HG02610 (cell line): Measurements from ENCODE around the gene NACC2.

Experiments used
- ATAC-seq: cut with Tn5 transposase; IDR thresholded peaks from one replicate; pipeline ENCODE4 v1.9.1; 2021; ENCODE audit warnings: mild to moderate bottlenecking, moderate library complexity; ENCODE audit not compliant: unreplicated experiment

NACC2 gene

DNA sequence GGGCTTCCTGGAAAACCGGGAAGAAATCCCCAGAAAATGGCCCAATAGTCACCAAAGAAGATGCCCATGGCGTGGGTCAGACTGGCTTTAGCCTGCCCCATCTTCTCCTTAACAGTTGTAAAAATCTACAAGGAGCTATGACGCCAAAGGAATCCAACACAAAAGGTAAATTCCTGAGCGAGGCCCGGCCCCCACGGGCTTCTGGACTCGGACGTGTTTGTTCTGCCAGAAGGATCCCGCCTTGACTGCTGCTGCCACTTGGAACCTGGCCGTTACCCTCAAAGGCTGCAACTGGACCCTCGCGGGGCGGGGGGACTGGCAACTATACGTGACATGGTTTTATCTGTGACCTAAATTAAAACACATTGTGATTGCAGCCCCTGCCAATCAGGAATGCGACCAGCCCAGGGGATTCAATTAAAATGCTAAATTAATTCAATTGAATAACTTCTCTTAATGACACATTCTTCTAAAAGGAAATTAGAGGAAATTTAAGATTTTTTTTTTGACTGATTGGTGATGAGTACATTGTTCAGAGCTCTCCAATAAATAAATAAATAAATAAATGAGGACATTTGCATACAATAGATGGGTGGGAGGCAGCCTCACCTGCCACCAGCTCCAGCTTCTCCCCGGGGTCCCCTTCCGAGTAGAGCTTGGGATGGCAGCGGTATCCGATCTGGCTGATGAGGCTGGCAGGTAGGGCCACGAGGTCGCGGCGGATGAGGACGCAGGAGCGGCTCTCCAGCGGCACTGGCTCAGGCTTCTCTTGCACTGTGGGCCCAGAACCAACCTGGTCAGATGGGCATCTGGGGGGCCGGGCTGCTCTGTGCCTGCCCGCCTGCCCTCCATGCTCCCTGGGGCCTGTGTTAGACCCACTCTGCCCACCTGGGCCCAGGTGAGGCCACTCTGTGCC, 79.2 kb downstream of the NACC2 start:
- ATAC-seq, result no peak

DNA sequence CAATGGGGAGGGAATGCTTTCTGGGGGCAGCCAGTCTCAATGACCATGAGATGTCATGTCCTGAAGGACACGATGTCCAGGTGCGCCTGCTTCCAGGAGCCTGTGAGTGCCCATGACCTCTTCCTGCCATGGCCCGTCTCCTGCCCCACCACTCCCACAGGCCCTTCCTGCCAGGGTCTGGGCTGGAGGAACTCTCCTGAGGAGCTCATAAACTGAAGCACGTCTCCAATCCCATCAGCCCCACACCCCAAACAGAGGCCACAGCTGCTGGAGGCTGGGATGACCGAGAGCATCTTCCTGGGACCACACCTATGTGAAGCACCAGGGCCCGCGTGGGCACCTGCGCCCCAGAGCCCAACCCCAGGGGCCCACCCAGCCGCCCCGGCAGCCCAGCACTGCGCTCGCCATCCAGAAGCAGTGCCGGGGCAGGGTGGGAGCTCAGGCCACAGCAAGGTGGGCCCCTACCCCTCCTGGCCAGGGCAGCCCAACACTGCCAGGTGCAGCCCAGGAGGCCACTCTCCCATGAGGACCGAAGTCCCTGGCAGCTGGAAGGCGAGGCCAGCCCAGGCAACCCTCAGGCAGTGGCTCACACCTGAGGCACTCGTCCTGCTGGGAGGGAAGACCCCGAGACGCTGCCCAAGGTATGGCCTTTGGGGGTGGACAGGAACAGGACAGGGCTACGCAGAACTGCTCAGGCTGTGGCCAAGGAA, 80.0 kb downstream of the NACC2 start:
- no peak for ATAC-seq

DNA sequence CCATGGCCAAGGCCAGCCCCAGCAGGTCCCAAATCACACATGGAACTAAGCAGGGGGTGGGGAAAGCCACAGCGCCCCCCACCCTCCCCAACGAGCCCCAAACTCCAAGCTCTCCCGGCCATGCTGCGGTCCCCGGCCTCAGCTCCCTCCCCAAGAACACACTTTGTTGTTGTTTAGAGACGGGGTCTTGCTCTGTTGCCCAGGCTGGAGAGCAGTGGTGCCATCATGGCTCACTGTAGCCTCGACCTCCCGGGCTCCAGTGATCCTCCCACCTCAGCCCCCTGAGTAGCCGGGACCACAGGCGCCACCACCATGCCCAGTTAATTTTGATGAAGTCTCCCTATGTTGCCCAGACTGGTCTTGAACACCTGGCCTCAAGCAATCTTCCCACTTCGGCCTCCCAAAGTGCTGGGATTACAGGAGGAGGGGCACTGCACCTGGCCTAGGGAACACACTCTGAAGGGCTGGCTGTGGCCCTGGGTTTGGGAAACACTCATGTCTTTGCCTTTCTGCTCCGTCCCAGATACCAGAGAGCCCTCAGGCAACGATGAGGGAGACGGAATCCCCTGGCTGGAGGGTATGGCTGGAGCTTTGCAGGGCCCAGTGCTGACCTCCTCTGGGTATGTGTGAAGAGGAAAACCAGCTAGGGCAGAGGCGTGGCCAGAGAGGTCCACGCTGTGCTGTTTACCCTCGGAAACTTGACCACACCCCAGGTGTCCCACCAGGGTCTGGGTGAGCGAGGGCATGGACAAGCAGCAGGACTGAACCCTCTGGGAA, 80.8 kb downstream of the NACC2 start:
- no peak for ATAC-seq

DNA sequence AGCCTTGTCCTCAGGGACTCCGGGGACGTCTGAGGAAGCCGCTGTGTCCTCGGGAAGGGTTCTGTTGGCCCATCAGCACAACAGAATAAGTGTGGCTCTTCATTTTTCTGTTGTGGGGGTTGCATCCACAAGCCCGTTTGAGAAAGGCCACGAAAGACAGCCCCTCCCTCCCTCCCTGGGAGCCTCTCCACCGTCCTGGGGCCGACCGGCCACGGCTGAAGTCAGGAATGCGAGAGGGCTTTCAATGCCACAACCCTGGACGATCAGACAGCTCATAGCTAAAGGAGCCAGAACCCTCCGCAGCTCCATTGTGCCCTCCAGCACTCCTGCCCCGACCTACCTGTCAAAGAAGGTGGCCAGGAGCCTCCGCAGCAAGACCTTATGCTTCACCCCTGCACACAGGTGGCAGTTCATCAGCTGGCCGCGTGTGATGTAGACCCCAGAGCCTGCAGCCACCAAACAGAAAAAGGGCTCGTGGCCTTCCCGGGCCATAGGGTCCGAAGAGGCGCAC, 81.5 kb downstream of the NACC2 start:
- ATAC-seq, result no peak

DNA sequence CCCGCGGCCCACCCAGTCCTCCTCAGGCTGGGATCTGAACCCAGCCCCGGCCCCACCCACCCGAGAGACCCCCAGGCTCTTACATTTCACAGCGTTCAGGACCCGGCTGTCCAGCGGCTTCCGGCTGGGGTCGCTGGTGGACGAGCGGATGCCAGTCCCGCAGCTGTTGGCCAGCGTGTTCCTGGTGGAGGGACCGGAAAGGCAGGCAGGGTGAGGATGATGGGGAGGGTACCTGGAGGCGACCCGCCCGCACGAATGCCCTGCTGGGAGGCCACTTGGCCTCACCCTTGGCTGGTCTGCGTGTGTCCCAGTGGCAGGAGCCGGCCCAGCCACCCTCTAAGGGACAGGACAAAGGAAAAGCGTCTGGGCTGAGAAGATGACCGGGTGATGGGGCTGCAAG, 82.0 kb downstream of the NACC2 start:
- ATAC-seq, result no peak

DNA sequence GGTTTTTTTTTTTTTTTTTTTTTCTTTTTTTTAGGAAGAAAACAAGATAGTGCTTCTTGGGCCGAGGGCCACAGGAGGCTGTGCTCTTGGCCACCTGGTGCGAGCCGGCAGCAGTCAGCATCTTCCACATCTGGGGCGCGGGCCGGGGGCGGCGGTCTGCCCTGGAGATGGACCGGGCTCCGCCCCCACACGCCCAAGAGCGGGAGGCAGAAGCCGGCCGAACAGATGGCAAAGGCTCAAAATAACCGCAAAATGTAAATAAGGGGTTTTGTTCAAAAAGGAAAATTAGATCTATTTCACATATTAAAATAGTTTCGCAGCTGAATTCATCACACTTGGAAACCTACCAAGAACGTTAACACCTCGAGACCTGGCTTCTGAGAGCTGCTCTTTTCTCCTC, 82.4 kb downstream of the NACC2 start:
- no peak for ATAC-seq

DNA sequence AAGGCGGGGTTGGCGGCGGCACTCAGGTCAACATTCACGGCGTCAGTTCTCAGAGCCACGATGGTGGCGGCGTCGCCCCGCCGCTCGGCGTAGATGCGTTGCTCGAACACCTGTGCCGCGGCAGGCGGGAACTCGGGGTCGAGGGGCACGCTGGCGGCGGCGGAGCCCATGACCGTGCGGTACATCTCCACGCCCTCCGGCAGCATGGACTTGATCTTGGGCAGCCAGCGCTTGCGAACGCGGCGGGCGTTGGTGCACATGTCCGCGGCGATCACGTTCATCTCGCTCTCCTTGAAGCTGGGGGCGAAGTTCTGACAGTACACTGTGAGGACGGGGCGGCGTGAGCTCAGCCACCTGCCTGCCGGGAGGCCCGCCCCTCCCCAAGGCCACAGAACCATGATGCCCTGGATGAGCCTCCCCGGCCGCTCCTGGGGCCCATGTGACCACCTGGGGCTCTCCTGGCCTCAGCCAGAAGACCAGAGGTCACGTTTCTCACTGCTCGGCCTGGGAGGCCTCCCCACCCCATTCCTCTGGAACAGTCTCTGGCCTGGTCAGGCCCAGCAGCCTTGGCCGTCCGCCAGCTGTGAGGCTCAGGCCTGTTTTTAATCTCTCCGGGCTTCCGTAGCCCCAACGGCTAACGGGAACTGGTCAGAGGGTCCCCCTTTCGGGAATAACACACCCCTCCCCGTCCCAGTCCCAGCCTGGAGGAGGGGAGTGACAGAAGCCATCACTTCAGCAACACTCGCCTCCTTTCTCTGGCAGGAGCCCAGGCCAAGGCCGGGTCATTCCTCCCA, 83.2 kb downstream of the NACC2 start:
- no peak for ATAC-seq

DNA sequence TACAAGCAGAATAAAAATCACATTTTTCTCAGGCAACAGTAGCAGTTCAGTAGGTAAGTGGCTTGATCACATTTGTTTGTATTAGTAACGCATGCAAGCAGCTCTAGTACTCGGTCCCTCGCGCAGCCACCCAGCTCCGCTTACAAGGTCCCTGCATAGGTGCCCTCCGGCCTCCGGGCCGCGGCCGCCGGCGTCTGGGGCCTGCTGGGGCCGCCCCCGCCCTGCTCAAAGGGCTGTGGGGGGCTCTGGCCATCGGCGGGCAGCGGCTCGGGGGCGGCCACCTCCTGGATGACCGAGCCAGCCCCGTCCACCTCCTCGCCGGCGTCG, 83.8 kb downstream of the NACC2 start:
- ATAC-seq, result no peak

DNA sequence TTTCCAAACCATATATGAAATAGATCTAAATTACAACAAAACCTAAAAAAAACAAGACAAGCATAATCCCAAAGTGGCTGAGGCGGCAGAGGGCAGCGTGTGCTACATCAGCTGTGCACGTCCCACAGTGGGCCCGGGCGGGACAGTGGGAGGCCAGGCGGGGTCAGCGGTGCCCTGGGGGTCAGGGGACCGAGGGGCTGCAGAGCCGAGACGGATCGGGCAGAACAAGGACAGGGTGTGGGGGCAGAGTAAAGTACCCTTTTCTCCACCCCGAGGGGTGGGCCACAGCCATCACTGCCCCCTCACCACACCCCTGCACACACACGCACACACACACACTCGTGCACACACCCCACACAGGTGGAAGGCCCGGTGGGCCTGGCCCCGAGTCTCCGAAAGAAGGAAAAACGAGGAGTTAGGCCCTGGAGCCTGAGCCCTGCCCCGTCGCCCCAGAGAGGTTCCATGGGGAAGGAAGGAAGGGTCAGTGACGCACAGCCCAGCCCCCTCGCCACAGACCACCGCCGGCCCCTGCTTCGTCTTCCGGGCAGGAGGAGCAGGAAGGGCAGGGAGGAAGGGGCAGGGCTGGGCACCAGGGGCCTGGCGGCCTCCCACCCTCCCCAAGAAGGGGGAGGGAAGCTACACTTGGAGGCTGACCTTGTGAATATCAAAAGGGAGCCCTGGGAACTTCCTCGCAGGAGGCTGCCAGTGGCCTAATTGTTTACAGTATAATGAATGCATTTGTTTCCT, 84.3 kb downstream of the NACC2 start:
- ATAC-seq, result no peak

DNA sequence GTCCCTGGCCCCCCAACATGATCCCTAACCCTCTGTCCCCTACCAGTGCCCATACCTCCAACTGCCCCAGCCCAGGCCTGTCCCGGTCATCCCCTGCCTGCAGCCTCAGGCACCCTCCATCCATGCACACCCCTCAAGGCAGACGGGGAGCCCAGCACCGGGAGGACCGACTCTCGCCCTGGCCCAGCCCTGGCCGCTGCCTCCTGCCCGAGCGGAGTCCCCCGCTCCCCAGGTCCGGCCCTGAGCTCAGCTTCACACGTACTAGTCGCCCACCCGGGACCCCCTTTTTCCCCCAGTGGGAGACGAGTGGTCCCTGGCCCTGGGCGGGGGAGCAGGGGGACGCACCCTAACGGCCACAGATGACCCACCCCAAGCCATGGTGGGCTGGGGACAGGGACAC, 84.9 kb downstream of the NACC2 start:
- ATAC-seq, result no peak

DNA sequence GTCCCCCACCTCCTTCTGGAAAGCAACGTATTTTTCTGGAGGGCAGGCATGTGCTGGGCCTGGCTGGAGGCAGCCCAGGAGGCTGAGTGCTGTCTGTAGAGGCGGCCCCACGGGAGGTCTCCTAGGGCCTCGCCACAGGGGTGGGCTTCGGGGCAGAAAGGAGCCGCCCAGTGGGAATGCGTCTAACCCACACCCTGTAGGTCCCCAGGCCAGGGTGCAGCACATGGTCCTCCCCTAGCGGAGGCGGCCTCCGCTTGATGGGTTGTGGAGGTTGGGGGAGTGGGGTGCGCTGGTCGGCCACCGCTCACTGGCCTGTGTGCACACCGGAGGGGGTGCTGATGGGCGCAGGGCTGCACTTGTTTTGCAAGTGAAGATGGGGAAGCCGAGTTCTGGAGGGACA, 85.6 kb downstream of the NACC2 start:
- ATAC-seq, result no peak

DNA sequence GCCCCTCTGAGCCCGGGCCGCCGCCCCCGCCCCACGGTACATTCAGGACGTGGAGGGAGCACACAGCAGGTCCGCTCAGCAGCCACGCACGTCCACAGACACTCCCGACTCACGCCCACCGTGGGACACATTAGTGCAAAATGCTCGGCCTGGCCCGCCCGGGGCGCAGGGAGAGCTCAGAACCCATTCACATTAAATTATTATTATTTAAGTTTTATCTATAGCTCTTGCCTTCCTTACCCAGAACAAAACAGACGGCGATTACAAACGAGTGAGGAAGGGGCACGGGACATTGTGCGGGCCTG, 86.4 kb downstream of the NACC2 start:
- ATAC-seq, result no peak

DNA sequence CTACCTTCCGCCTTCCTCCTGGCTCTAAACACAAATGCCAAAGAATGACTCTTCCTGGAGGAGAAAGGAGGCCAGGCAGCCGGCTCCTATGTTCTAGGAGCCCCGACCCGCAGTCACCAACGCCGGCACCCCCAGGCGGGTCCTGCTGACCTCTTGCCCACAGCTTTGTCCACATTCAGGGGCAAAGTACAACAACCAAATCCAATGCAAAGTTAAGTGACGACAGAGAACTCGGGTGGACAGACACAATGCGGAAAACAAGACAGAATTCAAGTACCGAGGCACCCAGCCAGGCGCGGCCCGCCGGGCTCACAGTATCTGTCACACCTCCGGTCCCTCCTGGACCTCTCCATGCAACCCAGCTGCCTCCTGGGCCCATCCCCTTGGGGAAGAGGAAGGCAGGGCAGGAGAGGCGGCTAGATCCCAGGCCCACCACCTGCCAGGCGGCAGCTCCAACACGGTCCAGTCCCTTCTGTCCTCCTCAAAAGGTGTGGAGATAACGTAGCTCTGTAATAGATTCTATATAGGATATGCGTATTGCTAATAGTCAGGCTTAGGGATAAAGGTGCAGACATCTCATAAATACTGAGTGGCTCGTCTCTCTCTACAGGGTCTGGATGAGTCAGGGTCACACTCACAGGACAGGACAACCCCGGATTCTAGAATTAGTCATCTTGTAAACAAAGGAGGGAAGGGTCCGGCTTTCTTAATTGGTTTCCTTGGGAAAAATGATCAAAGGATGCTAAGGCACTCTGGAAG, 87.0 kb downstream of the NACC2 start:
- ATAC-seq, result no peak

DNA sequence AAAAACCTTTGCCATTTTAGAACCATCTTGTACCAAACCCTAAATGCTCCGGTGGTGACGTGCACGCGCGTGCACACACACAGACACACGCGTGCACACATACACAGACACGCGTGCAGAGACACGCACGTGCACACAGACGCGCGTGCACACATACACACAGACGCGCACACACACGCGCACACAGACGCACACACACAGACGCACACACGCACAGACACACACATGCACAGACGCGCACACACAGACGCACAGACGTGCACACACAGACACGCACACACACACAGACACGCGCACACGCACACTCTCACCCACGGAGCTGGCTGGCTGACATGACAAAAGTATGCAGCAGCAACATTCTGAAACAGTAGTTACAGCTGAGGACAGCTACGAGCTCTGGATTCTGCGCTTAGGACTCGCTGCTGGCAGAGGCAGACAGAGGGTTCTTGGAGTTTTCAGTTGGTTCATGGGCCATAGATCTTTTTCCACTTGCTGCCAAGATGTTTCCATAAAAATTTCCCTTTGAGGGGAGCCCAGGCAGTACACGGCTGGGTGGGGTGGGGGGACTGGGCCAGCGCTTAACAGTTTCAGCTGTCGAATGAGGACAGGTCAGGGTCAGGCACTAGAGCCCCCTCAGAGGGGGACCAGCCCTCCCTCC, 87.7 kb downstream of the NACC2 start:
- no peak for ATAC-seq

DNA sequence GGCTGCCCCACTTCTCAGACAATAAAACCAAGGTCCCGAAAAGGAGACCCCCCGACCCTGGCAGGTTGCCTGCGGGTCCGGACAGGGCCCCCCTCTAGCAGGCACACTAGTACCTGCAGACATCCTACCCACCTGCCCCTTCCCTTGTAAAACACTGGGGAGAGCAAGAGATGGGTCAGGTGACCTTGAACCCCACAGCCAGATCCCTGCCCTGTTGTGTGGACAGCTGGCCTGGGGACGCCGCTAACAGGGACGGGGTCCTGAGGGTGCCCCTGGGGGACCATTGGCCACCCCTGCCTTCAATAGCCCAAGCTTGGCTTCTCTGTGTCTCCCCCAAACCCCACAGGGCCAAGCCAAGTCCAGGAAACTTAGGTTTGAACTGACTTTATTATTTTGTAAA, 88.9 kb downstream of the NACC2 start:
- ATAC-seq, result no peak

DNA sequence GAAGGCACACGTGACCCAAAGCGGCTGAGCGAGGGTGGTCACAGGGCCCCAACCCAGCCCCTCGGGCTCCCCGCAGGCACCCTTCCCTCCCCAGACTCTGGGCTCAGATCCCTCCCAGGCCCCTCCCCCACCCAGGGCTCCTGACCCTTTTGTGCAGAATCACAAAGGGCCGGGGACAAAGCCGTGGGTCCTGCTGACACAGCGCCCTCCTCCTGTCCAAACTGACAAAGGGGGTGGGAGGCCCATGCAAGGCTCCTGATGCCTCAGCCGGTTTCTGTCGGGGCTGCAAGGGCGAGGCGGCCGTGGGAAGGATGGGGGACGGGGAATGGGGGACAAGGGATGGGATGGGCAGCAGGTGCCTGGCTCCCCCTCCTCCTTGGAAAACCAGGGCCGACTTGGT, 90.4 kb downstream of the NACC2 start:
- no peak for ATAC-seq

DNA sequence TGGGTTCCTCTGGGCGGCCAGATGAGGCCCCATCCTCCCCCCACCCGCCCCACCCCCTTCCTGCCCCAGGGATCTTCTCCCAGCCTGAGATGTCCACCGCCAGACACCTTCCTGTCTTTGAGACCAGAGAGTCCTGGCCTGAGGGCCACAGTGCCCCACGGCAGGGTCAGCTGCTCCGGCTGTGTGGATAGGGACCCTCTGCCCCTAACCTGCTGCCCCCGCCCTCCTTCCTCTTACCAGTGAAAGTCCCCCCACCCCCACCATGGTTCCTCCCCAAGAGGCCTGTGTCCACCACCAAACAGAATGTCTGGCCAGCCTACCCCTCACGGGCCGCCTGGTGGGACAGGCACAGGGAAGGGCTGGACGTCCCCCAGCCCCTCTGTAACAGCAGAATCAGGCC, 90.9 kb downstream of the NACC2 start:
- ATAC-seq, result no peak

DNA sequence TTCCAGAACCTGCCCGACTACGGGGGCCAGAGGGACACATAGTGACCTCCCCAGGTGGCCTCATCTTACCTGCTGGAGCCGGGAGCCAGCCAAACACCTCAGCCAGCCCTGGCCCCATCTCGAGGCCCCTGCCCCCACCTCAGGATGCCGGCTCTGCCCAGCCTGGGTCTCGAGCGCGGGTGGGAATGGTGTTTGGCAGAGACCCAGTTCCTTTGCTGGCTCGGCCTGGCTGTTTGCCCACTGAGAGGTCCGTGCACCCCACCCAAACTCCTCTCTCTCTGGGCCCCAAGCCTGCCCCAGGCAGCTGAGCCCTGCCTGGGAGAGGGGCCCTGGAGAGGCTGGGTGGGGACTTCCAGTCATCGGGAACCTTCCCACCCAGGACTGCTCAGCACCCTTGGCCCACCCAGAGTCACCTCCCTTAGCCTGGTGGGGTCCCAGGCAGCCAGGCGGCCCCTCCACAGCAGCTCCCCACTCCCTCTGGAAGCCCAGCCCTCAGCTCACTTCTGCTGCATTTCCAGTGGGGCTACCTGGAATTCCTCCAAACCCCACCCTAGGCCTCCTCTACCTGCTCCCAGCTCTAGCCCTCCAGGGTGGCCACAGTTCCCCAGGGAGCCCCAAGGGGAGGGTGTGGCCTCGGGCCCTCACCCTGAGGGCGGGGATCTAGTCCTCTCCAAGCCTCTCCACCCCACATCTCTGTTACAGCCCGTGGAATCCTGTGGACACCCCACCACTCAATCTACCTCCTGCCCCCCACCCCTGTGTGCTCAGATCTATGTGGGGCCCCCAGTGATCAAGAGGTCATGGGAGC, 91.5 kb downstream of the NACC2 start:
- ATAC-seq, result no peak
